Measurements from ENCODE around the gene LMO2. TPM values are rescaled to one million over a fixed set of nuclear protein-coding genes. Genes with fewer than 3 reads are reported as not detected.

Gene LMO2
- total RNA-seq, 4 donors from 2014 or later = 22.4 to 45.2 (median 29.9) TPM

DNA sequence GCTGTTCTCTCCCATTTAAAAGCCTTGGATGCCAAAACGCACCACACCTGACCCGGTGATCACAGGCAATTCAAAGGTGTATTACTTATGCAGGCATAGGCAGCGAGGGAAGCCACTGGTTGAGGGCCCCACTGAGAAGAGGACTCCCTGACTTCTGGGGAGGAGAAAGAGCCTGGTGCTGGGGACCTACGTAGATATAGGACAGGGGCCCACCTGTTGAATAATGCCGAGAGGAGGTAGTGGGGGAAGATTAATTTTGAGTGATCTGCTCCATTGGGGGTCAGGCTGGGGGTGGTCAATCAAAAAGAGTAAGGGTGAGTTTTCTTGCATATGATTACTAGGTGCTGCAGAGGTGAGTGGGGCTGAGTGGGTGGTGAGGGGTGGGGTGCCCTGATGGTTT lies 7.8 kb downstream of the LMO2 start:
- TF ChIP-seq, protein P1, sequence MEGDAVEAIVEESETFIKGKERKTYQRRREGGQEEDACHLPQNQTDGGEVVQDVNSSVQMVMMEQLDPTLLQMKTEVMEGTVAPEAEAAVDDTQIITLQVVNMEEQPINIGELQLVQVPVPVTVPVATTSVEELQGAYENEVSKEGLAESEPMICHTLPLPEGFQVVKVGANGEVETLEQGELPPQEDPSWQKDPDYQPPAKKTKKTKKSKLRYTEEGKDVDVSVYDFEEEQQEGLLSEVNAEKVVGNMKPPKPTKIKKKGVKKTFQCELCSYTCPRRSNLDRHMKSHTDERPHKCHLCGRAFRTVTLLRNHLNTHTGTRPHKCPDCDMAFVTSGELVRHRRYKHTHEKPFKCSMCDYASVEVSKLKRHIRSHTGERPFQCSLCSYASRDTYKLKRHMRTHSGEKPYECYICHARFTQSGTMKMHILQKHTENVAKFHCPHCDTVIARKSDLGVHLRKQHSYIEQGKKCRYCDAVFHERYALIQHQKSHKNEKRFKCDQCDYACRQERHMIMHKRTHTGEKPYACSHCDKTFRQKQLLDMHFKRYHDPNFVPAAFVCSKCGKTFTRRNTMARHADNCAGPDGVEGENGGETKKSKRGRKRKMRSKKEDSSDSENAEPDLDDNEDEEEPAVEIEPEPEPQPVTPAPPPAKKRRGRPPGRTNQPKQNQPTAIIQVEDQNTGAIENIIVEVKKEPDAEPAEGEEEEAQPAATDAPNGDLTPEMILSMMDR (IDR thresholded peaks at IDR 0.05) = no peak
- TF ChIP-seq POLR2A (IDR thresholded peaks at IDR 0.05) = no peak
- no peaks in the 10 kb centered on the region for H3K27me3 ChIP-seq
- no peak for DNase-seq
- H3K4me3 ChIP-seq = no peak overlapping the region
- no peaks in the 10 kb centered on the region for H3K4me1 ChIP-seq
- no peaks in the 10 kb centered on the region for H3K9me3 ChIP-seq
- intact Hi-C loops (cut with DNase I; ENCODE audit: low total_unique reads) = no loop called here
- H3K27ac ChIP-seq = no peak overlapping the region
- no peaks in the 10 kb centered on the region for H3K36me3 ChIP-seq

DNA sequence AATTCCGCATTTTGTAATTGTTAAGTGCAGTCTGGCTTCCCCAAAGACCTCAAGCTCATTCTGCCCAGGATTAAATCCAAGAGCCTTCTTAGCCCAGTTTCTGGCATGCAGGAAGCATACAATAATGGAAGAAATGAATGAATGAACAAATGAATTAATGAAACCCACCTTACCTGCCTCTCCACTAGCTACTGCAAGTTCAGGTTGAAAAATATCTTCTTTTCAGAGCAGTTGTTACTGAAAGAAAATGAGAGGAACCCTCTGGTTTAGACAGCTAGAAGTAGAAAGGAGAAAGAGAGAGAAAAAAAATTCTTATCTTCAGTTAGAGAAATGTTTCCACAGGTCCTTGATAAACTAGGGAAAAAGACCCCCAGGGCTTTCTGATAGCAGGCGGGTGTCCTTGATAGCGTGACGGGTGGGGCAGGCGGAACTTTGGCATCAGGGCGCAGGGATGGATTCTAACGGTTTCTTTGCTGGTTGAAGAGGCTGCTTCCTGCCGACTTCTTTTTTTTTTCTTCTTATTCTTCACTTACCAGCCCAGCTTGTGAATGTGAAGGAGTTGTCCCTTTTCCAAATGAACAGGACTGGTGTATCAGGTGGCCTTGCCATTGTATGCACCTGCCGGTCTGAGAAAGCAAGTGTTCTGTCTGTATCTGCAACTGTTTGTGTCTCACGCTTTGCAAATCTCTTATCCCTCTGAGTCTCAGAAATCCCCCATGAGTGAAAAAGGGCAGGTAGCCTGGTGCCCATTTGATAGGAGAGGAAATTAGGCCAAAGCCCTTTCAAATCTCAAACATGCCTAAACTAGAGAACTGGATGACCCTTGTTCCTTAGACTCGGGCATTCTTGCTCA lies 10.0 kb downstream of the LMO2 start:
- DNase-seq = no peak
- no peaks in the 10 kb centered on the region for H3K36me3 ChIP-seq
- intact Hi-C loops (cut with DNase I; ENCODE audit: low total_unique reads) = no loop called here
- no peaks in the 10 kb centered on the region for H3K27me3 ChIP-seq
- no peak overlapping the region for H3K27ac ChIP-seq
- H3K4me3 ChIP-seq = no peak overlapping the region
- no peak for TF ChIP-seq POLR2A (IDR thresholded peaks at IDR 0.05)
- TF ChIP-seq, protein P1 (IDR thresholded peaks at IDR 0.05) = no peak
- H3K9me3 ChIP-seq = no peaks in the 10 kb centered on the region
- no peaks in the 10 kb centered on the region for H3K4me1 ChIP-seq

DNA sequence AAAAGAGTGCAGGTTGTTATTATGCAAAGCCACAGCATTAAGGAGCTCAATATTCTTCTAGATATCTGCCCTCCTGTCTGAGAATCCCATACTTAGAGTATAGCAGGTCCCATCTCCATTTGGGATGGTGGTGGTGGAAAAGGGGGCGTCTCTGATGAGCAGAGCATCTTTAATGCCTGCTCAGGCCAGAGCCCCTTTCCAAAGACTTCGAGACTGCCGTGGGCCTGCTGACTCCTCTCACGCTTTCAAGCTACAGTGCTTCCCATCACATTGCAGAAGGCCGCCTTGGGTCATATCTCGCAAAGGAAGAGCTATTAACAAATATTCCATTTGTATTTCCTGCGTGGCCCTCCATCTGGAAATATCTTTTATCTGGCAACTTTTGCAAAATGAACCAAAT lies 10.9 kb downstream of the LMO2 start:
- no peaks in the 10 kb centered on the region for H3K9me3 ChIP-seq
- H3K27me3 ChIP-seq = no peaks in the 10 kb centered on the region
- H3K4me1 ChIP-seq = no peaks in the 10 kb centered on the region
- no peak overlapping the region for H3K4me3 ChIP-seq
- intact Hi-C loops (cut with DNase I; ENCODE audit: low total_unique reads) = no loop called here
- no peak overlapping the region for H3K27ac ChIP-seq
- DNase-seq = no peak
- H3K36me3 ChIP-seq = no peaks in the 10 kb centered on the region
- TF ChIP-seq POLR2A (IDR thresholded peaks at IDR 0.05) = no peak
- TF ChIP-seq, protein P1 (IDR thresholded peaks at IDR 0.05) = no peak

DNA sequence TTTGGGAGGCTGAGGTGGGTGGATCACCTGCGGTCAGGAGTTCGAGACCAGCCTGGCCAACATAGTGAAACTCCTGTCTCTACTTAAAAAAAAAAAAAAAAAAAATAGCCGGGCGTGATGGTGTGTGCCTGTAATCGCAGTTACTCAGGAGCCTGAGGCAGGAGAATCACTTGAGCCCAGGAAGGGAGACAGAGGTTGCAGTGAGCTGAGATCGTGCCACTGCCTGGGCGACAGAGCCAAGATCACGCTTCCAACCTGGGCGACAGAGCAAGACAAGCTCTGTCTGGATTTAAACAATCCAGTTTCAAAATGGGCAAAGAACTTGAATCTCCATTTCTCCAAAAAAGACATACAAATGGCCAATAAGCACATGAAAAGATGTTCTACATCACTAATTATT lies 12.5 kb downstream of the LMO2 start:
- intact Hi-C loops (cut with DNase I; ENCODE audit: low total_unique reads) = no loop called here
- no peaks in the 10 kb centered on the region for H3K4me1 ChIP-seq
- no peak overlapping the region for H3K27ac ChIP-seq
- no peaks in the 10 kb centered on the region for H3K9me3 ChIP-seq
- H3K36me3 ChIP-seq = no peaks in the 10 kb centered on the region
- no peak for TF ChIP-seq POLR2A (IDR thresholded peaks at IDR 0.05)
- TF ChIP-seq, protein P1 (IDR thresholded peaks at IDR 0.05) = no peak
- no peak for DNase-seq
- H3K4me3 ChIP-seq = no peak overlapping the region
- no peaks in the 10 kb centered on the region for H3K27me3 ChIP-seq

DNA sequence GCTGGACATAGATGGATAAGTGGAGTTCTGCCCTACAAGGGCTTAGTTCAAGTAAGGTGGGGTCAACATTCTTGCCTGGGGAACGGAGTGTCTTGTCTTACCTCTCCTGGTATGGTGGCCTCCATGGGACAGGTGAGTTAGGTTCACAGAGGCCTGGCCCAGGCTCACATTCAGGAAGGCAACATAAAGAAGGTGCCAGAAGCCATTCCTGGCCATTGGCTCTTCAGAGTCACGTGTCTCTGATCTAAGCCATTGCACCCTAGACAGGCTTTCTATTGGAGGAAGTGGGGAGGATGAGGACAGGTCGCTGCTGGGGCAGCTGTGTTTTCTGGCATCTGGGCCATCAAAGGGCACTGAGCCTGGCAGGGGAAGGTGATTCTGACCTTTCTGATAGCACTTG lies 14.8 kb downstream of the LMO2 start:
- Histone ChIP-seq H3K27ac (no peak overlapping the region), H3K27me3 (peaks cover 0 to 5% of the 10 kb centered on the region in 2 donors), H3K4me1 (no peaks in the 10 kb centered on the region), H3K4me3 (no peak overlapping the region), H3K36me3 (no peaks in the 10 kb centered on the region), H3K9me3 (no peaks in the 10 kb centered on the region)
- intact Hi-C loops (cut with DNase I; ENCODE audit: low total_unique reads) = no loop called here
- DNase-seq = no peak
- TF ChIP-seq, protein P1 (IDR thresholded peaks at IDR 0.05) = no peak
- TF ChIP-seq POLR2A (IDR thresholded peaks at IDR 0.05) = no peak
